Renal pelvis (tissue), 12 donors: ENCODE measurements around the gene AMT. TPM values are rescaled to one million over a fixed set of nuclear protein-coding genes. Genes with fewer than 3 reads are reported as not detected.

Source experiments
- DNase-seq: peaks from one replicate; pipeline ENCODE4 v3.0.0-alpha.2; 2013
- long read RNA-seq, 16 experiments: transcript quantifications; one replicate each; lab custom pipeline, GENCODE V29; 2026
- polyA plus RNA-seq, 3 donors: library from polyadenylated mRNA; unstranded; fragments of 120-200 nt; gene quantifications; one replicate each; pipeline ENCODE4 v1.2.1, GENCODE V29; 2013; ENCODE audit not compliant: insufficient read length in 3 of 3

AMT gene
- 10 to 100 TPM; 40.0 to 48.4 (median 43.4) TPM for polyA plus RNA-seq
- long read RNA-seq, donor 1, full-length matches to known transcripts = 21 of 21 reads
- long read RNA-seq, donor 1, partial matches to known transcripts = 0 of 21 reads
- long read RNA-seq, donor 1, other reads (novel, unspliced or antisense) = 0 of 21 reads
- long read RNA-seq, donor 2, transcript AMT-235 (1 exons, 1,579 nt) = minor isoform, 6 of 20 reads
- long read RNA-seq, donor 2, transcript AMT-201 (9 exons, 2,280 nt) = major isoform, 10 of 20 reads
- long read RNA-seq, donor 2, partial matches to known transcripts = 0 of 20 reads
- long read RNA-seq, donor 2, other reads (novel, unspliced or antisense) = 0 of 20 reads
- long read RNA-seq, donor 3, transcript AMT-201 (9 exons, 2,280 nt) = major isoform, 7 of 24 reads
- long read RNA-seq, donor 3, transcript AMT-235 (1 exons, 1,579 nt) = minor isoform, 6 of 24 reads
- long read RNA-seq, donor 3, partial matches to known transcripts = 0 of 24 reads
- long read RNA-seq, donor 3, other reads (novel, unspliced or antisense) = 0 of 24 reads
- long read RNA-seq, donor 4, full-length matches to known transcripts = 28 of 28 reads
- long read RNA-seq, donor 4, partial matches to known transcripts = 0 of 28 reads
- long read RNA-seq, donor 4, other reads (novel, unspliced or antisense) = 0 of 28 reads
- long read RNA-seq, donor 5, full-length matches to known transcripts = 5 of 5 reads
- long read RNA-seq, donor 5, partial matches to known transcripts = 0 of 5 reads
- long read RNA-seq, donor 5, other reads (novel, unspliced or antisense) = 0 of 5 reads
- long read RNA-seq, donor 6, full-length matches to known transcripts = 50 of 50 reads
- long read RNA-seq, donor 6, partial matches to known transcripts = 0 of 50 reads
- long read RNA-seq, donor 6, other reads (novel, unspliced or antisense) = 0 of 50 reads
- long read RNA-seq, donor 7, transcript AMT-201 (9 exons, 2,280 nt) = major isoform, 11 of 27 reads
- long read RNA-seq, donor 7, transcript AMT-235 (1 exons, 1,579 nt) = minor isoform, 10 of 27 reads
- long read RNA-seq, donor 7, partial matches to known transcripts = 0 of 27 reads
- long read RNA-seq, donor 7, other reads (novel, unspliced or antisense) = 0 of 27 reads
- long read RNA-seq, donor 8, partial matches to known transcripts = 0 of 6 reads
- long read RNA-seq, donor 8, other reads (novel, unspliced or antisense) = 0 of 6 reads
- long read RNA-seq, donor 9, full-length matches to known transcripts = 29 of 29 reads
- long read RNA-seq, donor 9, partial matches to known transcripts = 0 of 29 reads
- long read RNA-seq, donor 9, other reads (novel, unspliced or antisense) = 0 of 29 reads
- long read RNA-seq, donor 10, full-length matches to known transcripts = 20 of 20 reads
- long read RNA-seq, donor 10, partial matches to known transcripts = 0 of 20 reads
- long read RNA-seq, donor 10, other reads (novel, unspliced or antisense) = 0 of 20 reads
- long read RNA-seq, donor 11, transcript AMT-235 (1 exons, 1,579 nt) = major isoform, 7 of 18 reads
- long read RNA-seq, donor 11, partial matches to known transcripts = 0 of 18 reads
- long read RNA-seq, donor 11, other reads (novel, unspliced or antisense) = 0 of 18 reads
- long read RNA-seq, donor 12, full-length matches to known transcripts = 38 of 38 reads
- long read RNA-seq, donor 12, partial matches to known transcripts = 0 of 38 reads
- long read RNA-seq, donor 12, other reads (novel, unspliced or antisense) = 0 of 38 reads
- long read RNA-seq, donor 13, full-length matches to known transcripts = 14 of 14 reads
- long read RNA-seq, donor 13, partial matches to known transcripts = 0 of 14 reads
- long read RNA-seq, donor 13, other reads (novel, unspliced or antisense) = 0 of 14 reads
- long read RNA-seq, donor 14 = 0 reads
- long read RNA-seq, donor 15, full-length matches to known transcripts = 42 of 42 reads
- long read RNA-seq, donor 15, partial matches to known transcripts = 0 of 42 reads
- long read RNA-seq, donor 15, other reads (novel, unspliced or antisense) = 0 of 42 reads
- long read RNA-seq, donor 16, full-length matches to known transcripts = 28 of 28 reads
- long read RNA-seq, donor 16, partial matches to known transcripts = 0 of 28 reads
- long read RNA-seq, donor 16, other reads (novel, unspliced or antisense) = 0 of 28 reads

- DNase-seq = peak; percentile 67
These were observed at the start of gene AMT for GRCh38 chr3:49422379-49423248. Gene AMT, minus strand, starts transcription at chr3:49422473. Its CDS starts 23 bp downstream, at chr3:49422450.

DNA sequence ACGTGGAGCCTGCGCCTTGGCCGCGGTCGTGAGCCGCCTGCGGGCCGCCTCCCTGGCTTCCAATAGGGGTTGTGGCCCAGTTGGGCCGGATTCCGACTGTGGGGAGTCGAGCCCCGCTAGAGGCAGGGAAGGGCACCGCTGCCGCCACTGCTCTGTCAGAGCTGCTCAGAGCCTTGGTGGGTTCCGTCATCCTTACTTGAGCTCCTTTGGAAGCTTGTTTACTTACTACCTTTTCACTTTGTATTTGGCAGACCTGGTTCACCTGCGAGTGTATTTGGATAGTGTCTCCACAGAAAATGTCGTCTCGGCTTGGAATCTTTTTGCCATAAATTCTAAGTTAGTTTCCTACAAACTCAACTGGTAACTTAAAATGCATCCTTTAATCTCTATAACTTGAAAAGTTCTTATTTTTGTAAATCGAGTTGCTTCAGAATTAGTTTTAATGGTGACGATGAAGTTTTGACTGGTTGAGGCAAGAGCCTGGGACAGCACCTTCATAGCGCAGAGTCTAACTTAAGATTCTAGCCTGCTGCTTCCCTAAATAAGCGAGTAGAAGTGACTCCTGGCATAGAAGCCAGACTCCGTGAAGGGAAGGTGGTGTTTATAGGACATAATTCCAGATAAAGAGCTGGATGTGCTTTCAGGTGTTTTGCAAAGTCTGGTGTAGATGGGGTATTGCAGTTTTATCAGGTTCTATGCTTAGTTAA is 48.6 kb upstream of the AMT start:
- DNase-seq = no peak

- DNase-seq = peak; percentile 97
These were observed 47.9 kb upstream of the AMT start, which contains the start of gene DAG1 for GRCh38 chr3:49469936-49470713. Gene DAG1, plus strand, starts transcription at chr3:49470267. Its CDS starts 40,268 bp downstream, at chr3:49510535.

DNA sequence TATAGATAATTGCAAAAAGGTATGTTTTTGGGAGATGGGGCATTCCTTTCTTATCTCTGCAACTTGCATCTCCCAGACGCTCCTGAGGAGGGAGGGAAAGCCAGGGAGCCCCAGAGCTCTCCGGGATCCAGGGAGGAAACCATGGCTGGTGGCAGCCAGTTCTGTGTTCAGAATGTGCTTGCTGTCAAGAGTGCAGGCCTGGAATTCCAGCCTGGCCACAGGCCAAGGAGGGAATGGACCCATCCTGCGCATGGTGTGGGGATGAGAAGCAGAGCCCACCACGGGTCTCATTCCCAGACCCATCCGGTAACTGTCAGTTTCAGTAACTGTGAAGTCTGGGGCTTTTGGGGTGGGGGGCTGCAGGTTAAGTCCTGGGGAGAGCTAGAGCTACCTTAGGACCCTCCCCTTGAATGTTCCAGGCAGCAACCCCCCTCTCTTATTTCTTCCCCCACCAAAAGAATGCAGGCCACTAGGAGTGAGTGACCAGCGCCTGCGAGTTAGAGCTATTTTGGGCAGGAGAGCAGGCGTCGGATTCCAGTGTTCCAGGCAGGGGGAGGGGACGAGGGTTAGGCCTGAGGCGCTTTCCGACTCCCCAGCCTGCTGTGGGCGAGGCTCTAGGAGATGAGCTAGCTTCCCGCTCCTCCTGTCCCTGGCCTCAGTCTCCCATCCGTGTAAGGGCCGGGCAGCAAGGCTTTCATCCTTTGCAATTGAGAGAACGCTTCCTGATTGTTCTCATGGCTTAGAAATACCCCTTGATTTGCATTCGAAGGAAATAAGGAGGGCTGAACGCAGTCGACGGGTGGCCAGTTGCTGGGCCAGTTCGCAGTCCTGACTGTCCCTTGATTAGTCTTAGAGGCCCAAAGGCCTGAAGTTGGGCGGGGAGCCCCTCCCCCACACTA is 47.0 kb upstream of the AMT start:
- DNase-seq = peak; percentile 84

DNA sequence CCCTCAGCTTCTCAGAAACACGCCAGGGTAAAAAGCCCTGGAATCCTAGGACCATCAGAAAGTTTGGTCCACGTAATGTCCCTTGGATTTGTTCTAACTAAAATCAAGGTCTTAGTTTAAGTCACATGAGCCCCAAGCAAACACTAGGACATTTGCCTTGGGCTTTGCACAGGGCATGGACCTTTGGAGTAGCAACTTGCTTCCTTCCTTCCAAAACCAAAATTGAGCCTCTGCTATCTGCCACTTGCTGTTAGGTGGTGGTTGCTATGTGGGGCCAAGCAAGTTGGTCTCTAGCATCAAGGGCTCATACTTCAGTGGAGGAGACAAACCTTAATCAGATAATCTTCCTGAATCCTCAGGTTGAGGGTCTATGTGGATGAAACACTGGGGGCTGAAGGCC is 43.8 kb upstream of the AMT start:
- no peak for DNase-seq

GRCh38 chr3:49465270-49466034 is 43.2 kb upstream of the AMT start:
- no peak for DNase-seq

DNA sequence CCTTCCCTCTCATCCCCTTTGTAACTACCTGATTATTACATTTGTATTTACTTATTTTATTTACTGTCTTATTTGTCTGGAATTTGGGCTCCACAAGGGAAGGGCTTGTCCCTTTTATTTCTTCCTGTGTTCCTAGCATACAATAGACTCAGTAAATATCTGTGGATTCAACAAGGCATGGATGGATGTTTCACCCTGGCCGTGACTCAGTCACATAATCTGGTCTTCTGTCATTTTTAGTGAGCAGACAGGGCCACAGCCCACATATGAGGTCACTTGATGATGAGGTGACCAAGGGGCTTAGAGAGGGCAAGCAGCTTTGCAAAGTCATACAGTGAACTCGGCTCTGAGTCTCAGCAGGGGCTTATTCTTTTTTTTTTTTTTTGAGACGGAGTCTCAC is 39.9 kb upstream of the AMT start:
- DNase-seq = no peak

GRCh38 chr3:49461443-49462171 is 39.3 kb upstream of the AMT start:
- DNase-seq = no peak

- DNase-seq = no peak
These were observed 38.7 kb upstream of the AMT start for GRCh38 chr3:49460956-49461355.

- DNase-seq = no peak
These were observed 38.1 kb upstream of the AMT start for GRCh38 chr3:49460188-49460890.

DNA sequence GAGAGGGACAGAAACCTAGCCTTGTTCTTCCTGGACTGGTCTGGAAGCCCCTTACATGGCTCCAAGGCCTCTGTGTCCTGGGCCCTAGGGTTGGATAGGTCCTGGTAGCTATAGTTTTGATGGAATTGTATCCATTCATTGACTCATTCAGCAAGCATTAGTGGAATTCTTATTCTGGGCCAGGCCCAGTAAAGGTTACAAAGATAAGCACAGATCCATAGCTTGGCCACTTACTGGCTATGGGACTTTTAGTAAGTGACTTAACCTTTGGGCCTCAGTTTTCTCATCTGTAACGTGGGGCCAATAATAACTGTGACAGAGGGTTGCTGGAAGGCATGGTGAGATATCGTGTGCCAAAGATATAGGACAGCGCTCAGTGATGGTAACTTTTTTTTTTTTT is 34.2 kb upstream of the AMT start:
- no peak for DNase-seq

DNA sequence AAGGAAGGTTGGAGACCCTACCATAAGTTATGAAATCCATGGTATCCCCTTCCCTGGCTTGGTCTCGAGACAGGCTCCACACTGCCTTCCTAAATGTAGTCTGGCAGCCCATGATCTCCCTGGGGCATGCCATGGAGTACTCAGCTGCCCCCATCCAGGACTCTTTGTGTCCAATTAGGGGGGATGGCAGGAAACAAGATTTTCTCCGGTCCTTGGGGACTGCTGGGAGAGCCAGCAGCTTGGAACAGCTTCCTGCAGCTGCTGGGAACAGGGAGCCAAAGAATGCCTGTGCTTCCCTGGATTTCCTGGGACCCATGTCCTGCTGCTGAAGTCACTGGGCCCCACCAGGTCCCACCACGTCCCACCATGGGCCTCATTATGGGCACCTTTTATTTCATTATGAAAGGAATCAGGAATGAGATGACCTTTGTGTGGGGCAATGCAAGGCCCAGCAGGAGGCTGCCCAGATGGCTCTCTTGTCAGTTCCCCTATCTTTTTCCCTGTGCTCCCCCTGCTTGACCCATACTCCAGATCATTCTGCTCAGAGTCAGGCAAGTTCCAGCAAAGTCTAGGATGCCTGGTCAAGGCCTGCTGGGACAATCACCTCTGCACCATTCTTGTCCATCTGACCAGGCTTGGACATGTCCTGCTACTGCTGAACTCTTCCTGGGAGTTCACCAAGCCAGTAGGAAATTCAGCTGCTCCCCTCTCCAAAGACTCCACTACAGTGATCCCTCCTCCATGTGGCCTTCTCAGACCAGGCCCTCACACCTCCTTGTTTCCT is 32.8 kb upstream of the AMT start:
- no peak for DNase-seq

- DNase-seq = no peak
These were observed 32.2 kb upstream of the AMT start for GRCh38 chr3:49454458-49454857.
